ENCODE measurements around the gene DDX54.

The DDX54 gene

GRCh38 chr12:113189361-113189760 lies 4.1 kb upstream of the DDX54 start:
- DNase-seq: no peak

GRCh38 chr12:113186666-113187325 lies 1.5 kb upstream of the DDX54 start:
- no peak for DNase-seq

- no peak for DNase-seq
Observed at GRCh38 chr12:113186033-113186365, 721 bp upstream of the DDX54 start.

- DNase-seq: peak; percentile 50 to 63
Observed at GRCh38 chr12:113184900-113185179, 438 bp downstream of the DDX54 start.

- no peak for DNase-seq
Observed at GRCh38 chr12:113184098-113184899, 979 bp downstream of the DDX54 start.

GRCh38 chr12:113183030-113183589 lies 2.2 kb downstream of the DDX54 start:
- no peak for DNase-seq

- no peak for DNase-seq
Observed at GRCh38 chr12:113181975-113182374, 3.3 kb downstream of the DDX54 start.

- DNase-seq: no peak
Observed at GRCh38 chr12:113180333-113180732, 4.9 kb downstream of the DDX54 start.

- DNase-seq: no peak
Observed at GRCh38 chr12:113179023-113179422, 6.3 kb downstream of the DDX54 start.

GRCh38 chr12:113174461-113175384 lies 10.6 kb downstream of the DDX54 start:
- peak; percentile 17 to 18 for DNase-seq

GRCh38 chr12:113173081-113173698 lies 12.1 kb downstream of the DDX54 start:
- DNase-seq: no peak

- no peak for DNase-seq
Observed at GRCh38 chr12:113172185-113172584, 13.1 kb downstream of the DDX54 start.

- no peak for DNase-seq
Observed at GRCh38 chr12:113171543-113171942, 13.7 kb downstream of the DDX54 start.

GRCh38 chr12:113170926-113171325 lies 14.4 kb downstream of the DDX54 start:
- no peak for DNase-seq

GRCh38 chr12:113170457-113170856 lies 14.8 kb downstream of the DDX54 start:
- no peak for DNase-seq

GRCh38 chr12:113169697-113170096 lies 15.6 kb downstream of the DDX54 start:
- DNase-seq: no peak

GRCh38 chr12:113167868-113168267 lies 17.4 kb downstream of the DDX54 start:
- DNase-seq: no peak

GRCh38 chr12:113165521-113166450 lies 19.5 kb downstream of the DDX54 start:
- DNase-seq: no peak

- no peak for DNase-seq
Observed at GRCh38 chr12:113164014-113164413, 21.3 kb downstream of the DDX54 start.

GRCh38 chr12:113163030-113163360 lies 22.3 kb downstream of the DDX54 start:
- no peak for DNase-seq

- no peak for DNase-seq
Observed at GRCh38 chr12:113162102-113163029, 22.9 kb downstream of the DDX54 start.

All from NCI-H187 (cell line).